ENCODE measurements around the gene TMOD1.
A peak's percentile ranks its signal among the peaks of the same experiment; 100 is the strongest.

TMOD1 gene

GRCh38 chr9:97500263-97500662, 1.2 kb upstream of the TMOD1 start:
- no peak for DNase-seq

- no peak for DNase-seq
Observed at GRCh38 chr9:97500765-97501176, 695 bp upstream of the TMOD1 start.

- DNase-seq, result no peak
Observed at GRCh38 chr9:97501972-97502221, 431 bp downstream of the TMOD1 start.

- DNase-seq, result no peak
Observed at GRCh38 chr9:97502222-97502983, 937 bp downstream of the TMOD1 start.

- DNase-seq, result no peak
Observed at GRCh38 chr9:97502984-97503861, 1.8 kb downstream of the TMOD1 start.

GRCh38 chr9:97503862-97504210, 2.4 kb downstream of the TMOD1 start:
- no peak for DNase-seq

GRCh38 chr9:97504381-97505216, 3.1 kb downstream of the TMOD1 start:
- DNase-seq, result no peak

GRCh38 chr9:97505845-97506244, 4.4 kb downstream of the TMOD1 start:
- no peak for DNase-seq

GRCh38 chr9:97506306-97506705, 4.8 kb downstream of the TMOD1 start:
- no peak for DNase-seq

GRCh38 chr9:97506787-97507186, 5.3 kb downstream of the TMOD1 start:
- no peak for DNase-seq

GRCh38 chr9:97507428-97507984, 6.0 kb downstream of the TMOD1 start:
- DNase-seq, result no peak

GRCh38 chr9:97508852-97509251, 7.4 kb downstream of the TMOD1 start:
- no peak for DNase-seq

- peak; percentile 8 for DNase-seq
Observed at GRCh38 chr9:97510797-97511654, 9.6 kb downstream of the TMOD1 start.

GRCh38 chr9:97511655-97512427, 10.4 kb downstream of the TMOD1 start:
- DNase-seq, result no peak

- DNase-seq, result no peak
Observed at GRCh38 chr9:97512966-97513560, 11.6 kb downstream of the TMOD1 start.

GRCh38 chr9:97514531-97514930, 13.1 kb downstream of the TMOD1 start:
- DNase-seq, result no peak

- no peak for DNase-seq
Observed at GRCh38 chr9:97515662-97516061, 14.2 kb downstream of the TMOD1 start.

- DNase-seq, result no peak
Observed at GRCh38 chr9:97516111-97516510, 14.6 kb downstream of the TMOD1 start.

GRCh38 chr9:97517331-97518089, 16.0 kb downstream of the TMOD1 start:
- no peak for DNase-seq

All from stimulated activated naive CD4-positive, alpha-beta T cell treated with Interleukin-2 at 50 U/mL for 16 hours (primary cell).